ENCODE measurements around the gene TSPAN16.

- TF ChIP-seq CREB5 (CRISPR knock-in tag; IDR thresholded peaks at IDR 0.05; ENCODE audit: low read depth) (no peak), TSHZ2 (CRISPR knock-in tag; IDR thresholded peaks at IDR 0.05) (no peak), ZNF565 (CRISPR knock-in tag; conservative IDR thresholded peaks at IDR 0.05; ENCODE audit: low read depth) (no peak), SNAI2 (CRISPR knock-in tag; IDR thresholded peaks at IDR 0.05) (no peak), BACH2 (CRISPR knock-in tag; IDR thresholded peaks at IDR 0.05; ENCODE audit: borderline replicate concordance) (no peak), PATZ1 (CRISPR knock-in tag; IDR thresholded peaks at IDR 0.05; ENCODE audit: borderline replicate concordance) (no peak), ZC3H10 (CRISPR knock-in tag; IDR thresholded peaks at IDR 0.05) (no peak), RARB (CRISPR knock-in tag; IDR thresholded peaks at IDR 0.05) (no peak), POU6F1 (CRISPR knock-in tag; IDR thresholded peaks at IDR 0.05; ENCODE audit: borderline replicate concordance, low read depth) (no peak), GLIS3 (CRISPR knock-in tag; IDR thresholded peaks at IDR 0.05) (no peak), ZFP30 (CRISPR knock-in tag; IDR thresholded peaks at IDR 0.05) (no peak), ZFP3 (CRISPR knock-in tag; IDR thresholded peaks at IDR 0.05) (no peak)
Measured at GRCh38 chr19:11290256-11290655, 5.7 kb upstream of the TSPAN16 start.
